Brain pericyte (primary cell): ENCODE data around the gene B3GNT3.
"Not testable (repeated sequence)": the region's sequence is repeated elsewhere in the genome, so short reads cannot be mapped to it uniquely, and the experiment has no call there.

ENCODE experiments used
- DNase-seq: peaks from one replicate; pipeline ENCODE4 v3.0.0-alpha.2; 2012; ENCODE audit warnings: low read depth, low spot score

The B3GNT3 gene

DNA sequence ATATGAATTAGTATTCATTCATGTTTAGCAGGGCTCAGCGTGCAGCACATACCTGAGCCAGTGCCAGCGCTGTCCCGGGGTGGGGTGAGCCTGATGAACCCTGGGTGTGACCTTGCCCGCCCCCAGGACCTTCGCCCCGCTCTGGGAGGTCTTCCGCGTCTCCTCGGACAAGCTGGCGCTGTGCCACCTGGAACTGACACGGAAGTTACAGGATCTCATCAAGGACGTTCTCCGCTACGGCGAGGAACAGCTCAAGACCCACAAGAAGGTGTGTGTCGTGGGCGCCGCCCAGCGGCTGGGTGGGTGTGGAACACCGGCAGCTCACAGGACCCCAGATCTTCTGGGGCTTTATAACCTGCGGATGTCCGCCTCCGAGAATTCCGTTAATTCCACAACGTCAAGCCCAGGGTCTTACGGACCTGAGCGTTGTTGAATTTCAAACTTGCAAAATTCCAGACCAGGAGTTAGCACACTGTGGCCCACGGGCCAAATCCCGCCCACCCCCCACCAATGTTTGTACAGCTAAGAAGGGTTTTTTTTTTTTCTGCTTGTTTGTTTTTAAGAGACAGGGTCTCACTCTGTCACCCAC, 28.3 kb upstream of the B3GNT3 start:
- no peak for DNase-seq

DNA sequence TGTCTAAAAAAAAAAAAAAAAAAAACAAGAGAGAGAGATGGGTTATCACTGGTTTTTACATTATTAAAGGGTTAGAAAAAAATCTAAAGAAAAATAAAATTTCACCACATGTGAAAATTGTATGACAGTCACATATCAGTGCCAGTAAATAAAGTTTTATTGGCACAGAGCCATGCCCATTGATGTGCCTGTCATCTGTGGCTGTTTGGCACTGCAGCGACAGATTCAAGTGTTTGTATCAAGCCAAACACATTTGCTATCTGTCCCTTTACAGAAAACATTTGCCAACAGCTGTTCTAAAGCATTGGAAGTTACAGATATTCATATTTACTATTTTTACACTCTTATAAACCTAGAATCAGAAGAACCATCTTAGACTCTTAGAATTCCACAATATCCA, 27.4 kb upstream of the B3GNT3 start:
- no peak for DNase-seq

DNA sequence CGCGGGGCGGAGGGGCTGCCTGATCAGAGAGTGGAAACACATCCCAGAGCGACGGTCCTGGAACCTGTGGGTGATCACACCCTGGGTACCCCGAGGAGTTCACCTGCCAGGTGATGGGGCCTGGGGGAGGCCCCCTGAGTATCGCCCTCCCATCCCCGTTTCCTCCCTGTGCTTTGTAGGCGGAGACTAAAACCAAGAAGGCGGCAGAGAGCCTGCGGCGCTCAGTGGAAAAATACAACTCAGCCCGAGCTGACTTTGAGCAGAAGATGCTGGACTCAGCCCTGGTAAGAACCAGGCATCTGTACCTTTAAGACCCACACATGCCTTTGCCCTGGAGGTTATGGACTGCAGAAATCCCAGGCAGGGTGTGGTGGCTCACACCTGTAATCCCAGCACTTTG, 24.3 kb upstream of the B3GNT3 start:
- no peak for DNase-seq

DNA sequence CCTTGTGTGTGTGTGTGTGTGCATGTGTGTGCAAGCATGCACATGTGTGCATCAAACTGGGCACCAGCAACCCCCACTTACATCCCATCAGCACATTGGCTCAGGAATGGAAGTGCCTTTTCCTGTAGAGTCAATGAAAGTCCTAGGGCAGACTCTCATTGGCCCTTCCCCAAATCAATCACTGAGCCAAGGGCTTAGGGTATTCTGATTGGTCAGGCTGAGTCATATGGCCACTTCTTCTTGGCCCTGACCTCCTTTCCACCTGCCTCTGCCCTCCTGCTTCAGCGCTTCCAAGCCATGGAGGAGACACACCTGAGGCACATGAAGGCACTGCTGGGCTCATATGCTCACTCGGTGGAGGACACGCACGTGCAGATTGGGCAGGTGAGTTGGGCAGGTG, 22.8 kb upstream of the B3GNT3 start:
- no peak for DNase-seq

DNA sequence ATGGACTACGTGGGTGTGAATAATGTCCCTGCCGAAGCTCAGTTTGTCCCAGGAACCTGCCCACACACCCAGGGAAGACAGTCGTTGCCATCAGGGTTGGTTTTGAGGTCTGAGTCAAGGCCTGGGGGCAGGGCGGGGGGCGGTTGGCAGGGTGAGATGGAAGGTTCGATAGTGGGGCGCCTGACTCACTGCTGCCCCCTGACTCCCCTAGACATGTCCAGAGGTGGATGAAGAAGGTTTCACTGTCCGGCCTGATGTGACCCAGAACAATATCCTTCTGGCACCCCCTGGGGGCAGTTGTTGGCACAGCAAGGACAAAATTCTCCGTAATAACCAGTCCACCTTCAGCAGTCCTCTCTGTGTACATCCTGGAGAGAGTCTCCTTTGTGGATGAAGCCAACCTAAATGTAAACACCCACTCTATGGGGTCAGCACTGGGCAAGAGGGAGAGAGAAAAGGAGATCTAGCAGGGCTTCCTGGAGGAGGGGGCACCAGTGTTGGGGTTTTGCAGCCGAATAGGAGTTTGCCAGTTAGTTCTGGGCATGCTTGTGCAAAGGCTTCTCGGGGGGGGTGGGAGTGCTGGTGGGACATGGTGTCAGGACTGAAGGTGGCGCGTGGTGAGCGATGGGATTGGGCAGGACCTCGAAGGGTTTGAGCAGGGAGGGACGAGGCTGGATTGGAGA, 19.6 kb upstream of the B3GNT3 start:
- no peak for DNase-seq

DNA sequence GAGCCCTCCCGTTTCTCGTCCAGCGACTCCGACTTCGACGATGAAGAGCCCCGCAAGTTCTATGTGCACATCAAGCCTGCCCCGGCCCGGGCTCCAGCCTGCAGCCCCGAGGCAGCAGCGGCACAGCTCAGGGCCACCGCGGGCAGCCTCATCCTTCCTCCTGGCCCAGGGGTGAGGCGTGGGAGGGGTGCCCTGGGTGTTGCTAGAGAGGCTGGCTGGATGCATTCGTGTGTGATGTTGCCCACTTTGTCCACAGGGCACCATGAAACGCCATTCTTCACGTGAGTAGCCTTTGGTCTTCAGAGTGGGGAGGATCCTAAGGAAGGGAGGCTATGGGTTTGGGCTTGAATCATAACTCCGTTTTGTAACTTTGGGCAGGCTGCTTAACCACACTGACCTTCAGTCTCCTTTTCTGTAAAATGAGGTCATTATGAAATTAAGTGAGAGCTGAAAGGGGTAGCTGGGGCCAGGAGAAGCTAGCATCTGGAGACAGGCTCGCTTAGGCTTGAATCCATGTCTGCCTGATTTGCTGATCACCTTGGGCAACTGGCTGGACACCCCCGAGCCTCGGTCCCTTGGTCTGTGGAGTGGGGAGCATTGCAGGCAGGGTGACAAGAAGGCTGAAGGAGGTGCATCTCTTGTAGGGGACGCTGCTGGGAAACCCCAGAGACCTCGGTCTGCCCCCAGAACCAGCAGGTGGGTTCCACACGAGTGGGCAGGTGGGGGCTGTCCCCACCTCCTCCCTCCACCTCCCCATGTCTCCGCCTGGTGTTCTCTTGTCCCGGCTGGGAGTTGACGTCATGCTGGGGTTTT, 18.7 kb upstream of the B3GNT3 start:
- DNase-seq = no peak

DNA sequence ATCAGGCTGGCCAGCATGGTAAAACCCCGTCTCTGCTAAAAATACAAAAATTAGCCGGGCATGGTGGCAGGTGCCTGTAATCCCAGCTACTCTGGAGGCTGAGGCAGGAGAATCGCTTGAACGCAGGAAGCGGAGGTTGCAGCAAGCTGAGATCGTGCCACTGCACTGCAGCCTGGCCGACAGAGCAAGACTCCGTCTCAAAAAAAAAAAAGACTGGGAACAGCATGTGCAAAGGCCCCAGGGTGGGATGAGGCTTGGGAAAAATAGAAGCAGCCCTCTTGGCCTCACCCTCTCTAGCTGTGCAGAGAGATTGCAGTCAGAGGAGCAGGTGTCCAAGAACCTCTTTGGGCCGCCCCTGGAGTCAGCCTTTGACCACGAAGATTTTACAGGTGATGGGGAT, 17.1 kb upstream of the B3GNT3 start:
- DNase-seq = not testable (repeated sequence)

DNA sequence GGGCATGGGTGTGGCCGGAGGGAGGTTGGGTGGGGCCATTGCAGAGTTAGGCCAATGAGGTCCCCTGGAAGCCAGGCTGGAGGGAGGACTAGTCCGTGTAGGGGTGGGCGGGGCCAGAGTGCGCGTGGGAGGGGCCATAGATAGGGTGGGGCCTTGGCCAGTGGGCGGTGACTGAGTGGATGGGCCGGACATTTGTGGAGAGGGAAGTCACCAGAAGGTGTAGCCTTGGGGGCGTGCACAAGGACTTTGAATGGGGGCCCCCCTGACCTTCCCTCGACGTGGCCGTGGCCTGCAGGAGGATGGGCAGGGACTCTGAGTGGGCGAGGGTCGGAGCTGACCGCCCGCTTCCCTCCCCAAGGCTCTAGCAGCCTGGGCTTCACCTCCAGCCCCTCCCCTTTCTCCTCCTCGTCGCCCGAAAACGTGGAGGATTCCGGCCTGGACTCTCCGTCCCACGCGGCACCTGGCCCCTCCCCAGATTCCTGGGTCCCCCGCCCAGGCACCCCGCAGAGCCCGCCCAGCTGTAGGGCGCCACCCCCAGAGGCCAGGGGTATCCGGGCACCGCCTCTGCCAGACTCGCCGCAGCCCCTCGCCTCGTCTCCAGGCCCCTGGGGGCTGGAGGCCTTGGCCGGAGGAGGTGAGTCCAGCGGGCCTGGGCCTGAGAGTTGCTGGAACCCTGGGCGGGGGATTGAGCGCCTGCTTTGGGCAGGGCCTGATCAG, 16.5 kb upstream of the B3GNT3 start:
- no peak for DNase-seq

DNA sequence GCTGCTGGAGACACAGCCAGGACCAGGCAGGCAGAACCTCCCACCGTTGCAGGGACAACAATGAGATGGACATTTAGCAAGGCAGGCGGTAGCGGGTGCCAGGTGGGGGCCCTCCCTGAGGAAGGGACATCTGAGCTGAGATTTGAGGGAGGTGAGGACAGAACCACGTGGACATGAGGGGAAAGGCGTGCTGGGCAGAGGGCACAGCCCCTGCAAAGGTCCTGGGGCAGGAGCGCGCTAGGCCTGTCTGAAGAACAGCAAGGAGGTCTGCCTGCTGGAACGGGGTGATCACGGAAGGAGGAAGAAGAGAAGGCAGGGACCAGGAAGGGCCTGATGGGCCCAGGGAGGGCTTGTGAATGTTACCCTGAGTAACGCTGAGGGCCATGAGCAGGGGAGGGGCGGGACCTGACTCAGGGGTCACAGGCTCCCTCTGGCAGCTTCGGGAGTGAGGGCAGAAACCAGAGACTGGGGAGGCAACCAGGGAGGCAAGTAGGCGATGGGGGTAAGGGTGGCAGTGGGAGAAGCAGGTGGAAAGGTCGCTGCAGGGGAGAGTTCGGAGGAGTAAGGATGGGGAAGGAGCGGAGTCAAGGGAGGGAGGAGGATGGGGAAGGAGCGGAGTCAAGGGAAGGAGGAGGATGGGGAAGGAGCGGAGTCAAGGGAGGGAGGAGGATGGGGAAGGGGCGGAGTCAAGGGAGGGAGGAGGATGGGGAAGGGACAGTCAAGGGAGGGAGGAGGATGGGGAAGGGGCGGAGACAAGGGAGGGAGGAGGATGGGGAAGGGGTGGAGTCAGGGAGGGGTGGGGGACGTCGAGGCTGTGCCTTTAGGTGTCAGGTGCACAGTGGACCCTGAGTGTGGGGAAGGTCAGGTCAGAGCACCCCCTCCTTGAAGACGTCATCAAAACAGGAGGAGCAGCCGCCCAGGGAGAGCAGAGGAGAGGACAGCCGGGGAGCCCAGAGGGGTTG, 15.7 kb upstream of the B3GNT3 start:
- no peak for DNase-seq

DNA sequence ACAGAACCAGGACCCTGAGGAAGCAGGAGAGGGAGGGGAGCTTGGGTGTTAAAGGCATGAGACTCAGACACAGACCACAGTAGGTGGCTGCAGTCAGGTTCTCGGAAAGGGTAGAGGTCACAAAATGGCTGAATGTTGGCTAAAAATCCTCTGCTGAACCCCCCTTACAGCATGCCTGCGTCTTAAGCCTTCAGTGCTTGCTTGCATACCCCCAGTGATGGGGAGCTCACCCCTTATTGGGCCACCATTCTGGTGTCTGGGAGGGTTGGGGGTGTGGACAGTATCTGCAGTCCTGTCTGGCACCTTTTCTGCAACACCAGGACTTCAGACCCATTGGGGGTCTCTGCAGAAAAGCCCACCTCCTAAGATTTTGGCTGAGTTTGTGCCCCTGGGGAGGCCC, 14.2 kb upstream of the B3GNT3 start:
- no peak for DNase-seq

DNA sequence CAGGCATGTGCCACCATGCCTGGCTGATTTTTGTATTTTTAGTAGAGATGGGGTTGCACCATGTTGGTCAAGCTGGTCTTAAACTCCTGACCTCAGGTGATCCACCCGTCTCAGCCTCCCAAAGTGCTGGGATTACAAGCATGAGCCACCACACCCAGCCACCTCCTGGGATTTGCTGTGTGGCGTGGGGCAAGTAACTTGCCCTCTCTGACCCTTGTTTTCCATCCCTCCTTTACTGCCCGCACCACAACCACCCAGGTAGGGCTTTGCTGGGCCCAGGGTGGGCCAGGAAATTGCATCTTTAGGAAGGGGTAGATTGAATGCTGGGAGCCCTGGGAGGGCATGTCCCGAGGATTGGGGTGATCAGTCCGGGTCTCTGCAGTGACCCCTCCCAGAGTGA, 11.2 kb upstream of the B3GNT3 start:
- not testable (repeated sequence) for DNase-seq

DNA sequence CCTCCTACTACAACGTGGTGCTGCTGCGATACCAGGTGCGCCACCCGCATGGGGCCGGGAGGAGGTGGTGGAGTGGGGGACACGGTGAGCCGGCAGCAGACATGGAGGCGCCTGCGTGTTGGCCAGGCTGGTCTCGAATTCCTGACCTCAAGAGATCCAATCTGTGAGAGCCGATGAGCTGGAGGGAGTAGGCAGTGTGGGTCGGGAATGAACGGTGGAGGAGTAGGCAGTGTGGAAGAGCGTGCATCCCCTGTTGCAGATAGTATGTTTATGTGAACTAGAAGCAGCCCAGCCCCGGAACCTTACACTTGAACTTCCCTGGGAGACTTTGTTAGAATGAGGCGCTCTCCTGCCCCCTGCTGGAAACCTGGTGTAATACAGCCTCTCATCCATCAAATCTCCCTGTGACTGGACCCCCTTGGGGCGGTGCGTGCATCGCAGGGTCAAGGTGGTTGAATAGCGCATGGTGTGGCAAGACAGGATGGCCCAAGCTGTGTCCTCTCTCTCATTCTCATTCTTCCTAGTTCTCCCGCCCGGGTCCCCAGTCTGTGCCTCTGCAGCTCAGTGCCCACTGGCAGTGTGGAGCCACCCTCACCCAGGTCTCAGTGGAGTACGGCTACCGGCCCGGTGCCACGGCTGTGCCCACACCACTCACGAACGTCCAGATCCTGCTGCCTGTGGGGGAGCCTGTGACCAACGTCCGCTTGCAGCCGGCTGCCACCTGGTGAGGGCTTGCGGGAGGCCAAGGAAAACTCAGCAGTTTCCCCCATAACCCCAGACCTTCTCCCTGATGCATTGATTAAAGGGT, 10.5 kb upstream of the B3GNT3 start:
- no peak for DNase-seq

DNA sequence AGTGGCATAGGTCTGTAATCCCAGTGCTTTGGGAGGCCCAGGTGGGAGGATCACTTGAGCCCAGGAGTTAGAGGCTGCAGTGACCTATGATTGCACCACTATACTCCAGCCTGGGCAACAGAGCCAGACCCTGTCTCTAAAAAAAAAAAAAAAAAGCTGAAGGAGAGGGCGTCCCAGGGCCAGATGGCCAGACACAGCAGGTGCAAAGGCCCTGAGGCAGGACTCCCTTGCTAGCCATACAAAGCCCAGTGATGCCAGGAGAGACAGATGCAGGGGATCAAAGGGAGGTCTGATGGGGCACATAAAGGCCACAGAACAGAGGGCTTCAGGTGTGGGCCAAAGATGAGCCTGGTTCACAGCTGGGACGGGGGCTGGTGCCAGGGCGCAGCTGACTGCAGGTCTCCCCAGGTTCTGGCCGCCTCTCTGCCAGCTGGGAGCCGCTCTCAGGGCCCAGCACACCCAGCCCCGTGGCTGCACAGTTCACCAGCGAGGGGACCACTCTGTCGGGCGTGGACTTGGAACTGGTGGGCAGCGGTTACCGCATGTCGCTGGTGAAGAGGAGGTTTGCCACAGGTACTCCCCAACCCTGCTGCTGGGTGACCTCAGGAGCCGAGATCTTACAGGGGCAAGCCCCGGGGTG, 7.5 kb upstream of the B3GNT3 start:
- DNase-seq = no peak

DNA sequence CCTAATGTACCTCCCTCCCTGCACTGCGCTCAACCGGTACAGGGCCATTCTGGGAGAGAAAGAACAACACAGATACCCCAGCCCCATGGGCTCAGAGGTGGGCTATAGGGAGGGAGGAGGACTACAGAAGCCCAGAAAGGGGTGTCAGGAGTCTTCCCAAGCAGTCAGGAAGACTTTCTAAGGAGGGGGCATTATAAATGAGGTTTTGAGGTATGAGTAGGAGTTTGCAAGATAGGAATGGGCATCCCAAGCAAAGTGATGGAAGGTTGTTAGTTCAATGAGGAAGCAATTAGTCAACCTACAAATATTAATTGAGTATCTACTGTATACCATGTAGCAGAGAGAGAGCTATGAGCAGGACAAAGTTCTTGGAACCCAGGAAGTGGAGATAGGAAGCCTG, 6.3 kb upstream of the B3GNT3 start:
- no peak for DNase-seq

DNA sequence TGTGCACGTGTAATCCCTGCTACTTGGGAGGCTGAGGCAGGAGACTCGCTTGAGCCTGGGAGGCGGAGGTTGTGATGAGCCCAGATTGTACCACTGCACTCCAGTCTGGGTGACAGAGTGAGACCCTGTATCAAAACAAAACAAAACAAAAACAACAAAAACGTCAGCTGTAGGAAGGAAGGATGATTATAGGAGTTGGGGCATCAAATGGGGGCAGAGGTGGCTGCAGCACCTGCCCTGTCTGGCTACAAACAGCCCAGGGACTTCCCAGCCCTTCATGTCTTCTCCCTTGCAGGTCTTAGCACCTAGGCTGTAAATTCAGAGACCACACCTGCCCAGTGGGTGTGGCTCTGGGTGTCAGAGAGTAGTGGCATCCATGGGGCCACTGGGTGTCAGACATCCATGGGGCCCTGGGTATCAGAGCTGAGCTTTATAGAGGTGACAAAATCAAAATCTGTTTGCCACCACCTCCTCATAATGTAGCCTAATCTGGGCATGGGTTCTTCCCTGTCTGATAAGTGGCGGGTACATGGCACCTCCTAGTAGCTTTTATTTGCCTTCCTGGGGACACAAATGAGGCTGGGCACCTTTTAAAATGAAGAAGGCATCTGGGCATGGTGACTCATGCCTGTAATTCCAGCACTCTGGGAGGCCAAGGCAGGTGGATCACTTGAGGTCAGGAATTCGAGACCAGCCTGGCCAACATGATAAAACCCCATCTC, 4.7 kb upstream of the B3GNT3 start:
- DNase-seq = no peak

DNA sequence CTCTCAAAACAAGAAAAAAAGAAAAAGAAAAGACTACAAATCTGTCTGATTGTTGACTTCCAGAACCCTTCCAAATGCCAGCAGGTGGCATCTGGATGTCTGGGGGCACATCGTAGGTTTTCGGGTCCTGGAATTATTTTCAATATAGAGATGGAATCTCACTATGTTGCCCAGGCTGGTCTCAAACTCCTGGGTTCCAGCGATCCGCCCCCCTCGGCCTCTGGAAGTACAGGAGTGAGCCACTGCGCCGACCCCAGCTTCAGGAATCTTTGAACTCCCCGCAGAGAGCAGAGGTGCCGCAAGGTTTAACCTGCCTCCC, 567 bp upstream of the B3GNT3 start:
- DNase-seq = no peak

DNA sequence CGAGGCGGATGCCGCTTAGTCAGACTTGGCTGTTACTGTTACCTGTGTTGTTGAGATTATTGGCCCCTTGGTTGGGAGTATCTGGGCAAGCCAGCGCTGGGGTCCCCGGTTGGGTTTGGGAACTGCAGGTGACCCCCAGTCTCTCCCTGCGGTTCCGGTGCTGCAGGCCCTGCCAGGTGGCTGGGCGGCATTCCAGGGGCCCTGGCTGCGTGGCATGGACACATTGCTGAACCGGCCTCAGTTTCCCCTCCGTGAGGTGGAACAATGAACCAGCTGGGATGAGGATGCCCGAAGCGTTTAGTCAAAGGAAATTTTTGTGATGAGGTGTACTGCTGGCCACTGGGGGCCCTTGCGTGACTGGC, 538 bp downstream of the B3GNT3 start:
- no peak for DNase-seq

DNA sequence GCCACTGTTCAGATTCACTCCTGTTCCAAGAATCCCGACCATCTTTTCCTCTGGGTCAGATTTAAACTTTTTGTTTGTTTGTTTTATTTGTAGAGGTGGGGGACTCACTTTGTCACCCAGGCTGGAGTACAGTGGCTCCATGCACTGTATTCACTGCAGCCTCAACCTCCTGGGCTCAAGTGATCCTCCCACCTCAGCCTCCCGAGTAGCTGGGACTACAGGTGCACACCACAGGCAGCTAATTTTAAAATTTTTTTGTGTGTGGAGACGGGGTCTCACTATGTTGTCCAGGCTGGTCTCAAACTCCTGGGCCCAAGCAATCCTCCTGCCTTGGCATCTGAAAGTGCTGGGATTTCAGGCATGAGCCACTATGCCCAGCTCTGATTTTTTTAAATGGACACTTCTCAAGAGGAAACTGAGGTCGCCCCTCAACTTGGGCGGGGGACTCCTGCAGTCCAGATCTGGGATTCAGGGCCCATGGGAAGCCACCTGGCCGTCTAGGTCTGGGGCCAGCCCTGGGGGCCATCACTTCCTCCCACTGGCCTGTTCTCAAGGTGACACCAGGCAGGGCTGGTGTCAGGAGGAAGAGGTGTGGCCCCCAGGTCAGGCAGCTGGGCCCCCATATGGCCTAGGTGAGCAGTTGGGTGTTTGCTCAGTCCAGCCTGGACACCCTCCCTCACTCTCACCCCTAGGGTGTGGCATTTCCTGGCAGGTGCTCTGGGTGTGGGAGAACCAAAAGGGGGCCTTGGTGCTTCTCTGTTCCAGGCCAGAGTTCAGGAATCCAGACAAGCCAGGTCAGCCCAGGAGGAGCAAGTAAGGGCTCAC, 1.3 kb downstream of the B3GNT3 start:
- DNase-seq = no peak
